GM18861 (cell line): ENCODE measurements around the gene RAPGEF5.

Experiments used
- ATAC-seq: cut with Tn5 transposase; IDR thresholded peaks from one replicate; pipeline ENCODE4 v1.9.1; 2021; ENCODE audit not compliant: unreplicated experiment

Gene RAPGEF5

GRCh38 chr7:22129166-22129565, 227.8 kb downstream of the RAPGEF5 start:
- no peak for ATAC-seq

GRCh38 chr7:22128528-22128920, 228.4 kb downstream of the RAPGEF5 start:
- no peak for ATAC-seq

- ATAC-seq = no peak
Measured at GRCh38 chr7:22127835-22128527, 229.0 kb downstream of the RAPGEF5 start.

- no peak for ATAC-seq
Measured at GRCh38 chr7:22125436-22125835, 231.5 kb downstream of the RAPGEF5 start.

GRCh38 chr7:22124941-22125340, 232.0 kb downstream of the RAPGEF5 start:
- no peak for ATAC-seq

GRCh38 chr7:22123139-22123538, 233.8 kb downstream of the RAPGEF5 start:
- ATAC-seq = no peak

GRCh38 chr7:22121702-22122474, 235.1 kb downstream of the RAPGEF5 start:
- ATAC-seq = no peak

- ATAC-seq = no peak
Measured at GRCh38 chr7:22120391-22121053, 236.4 kb downstream of the RAPGEF5 start.

GRCh38 chr7:22117222-22117621, 239.7 kb downstream of the RAPGEF5 start:
- ATAC-seq = no peak

- ATAC-seq = no peak
Measured at GRCh38 chr7:22116451-22117030, 240.4 kb downstream of the RAPGEF5 start.

- no peak for ATAC-seq
Measured at GRCh38 chr7:22115689-22116088, 241.3 kb downstream of the RAPGEF5 start.

GRCh38 chr7:22114440-22114981, 242.4 kb downstream of the RAPGEF5 start:
- ATAC-seq = no peak

GRCh38 chr7:22113041-22113440, 243.9 kb downstream of the RAPGEF5 start:
- no peak for ATAC-seq

- no peak for ATAC-seq
Measured at GRCh38 chr7:22111661-22112060, 245.3 kb downstream of the RAPGEF5 start.

GRCh38 chr7:22110881-22111280, 246.1 kb downstream of the RAPGEF5 start:
- ATAC-seq = no peak

- peak; percentile 58 for ATAC-seq
Measured at GRCh38 chr7:22110227-22110839, 246.6 kb downstream of the RAPGEF5 start.

- ATAC-seq = no peak
Measured at GRCh38 chr7:22109761-22110160, 247.2 kb downstream of the RAPGEF5 start.

- ATAC-seq = no peak
Measured at GRCh38 chr7:22108151-22108845, 248.7 kb downstream of the RAPGEF5 start.

GRCh38 chr7:22105550-22105949, 251.4 kb downstream of the RAPGEF5 start:
- no peak for ATAC-seq
